DOHH2 (cell line): ENCODE data around the gene GFPT1.

ENCODE experiments used
- H3F3A ChIP-seq: fragments of 200-600 bp; sonication (generic), shearing (Covaris generic); 2 replicates; pipeline ENCODE4 v1.6.0; 2016; ENCODE audit warnings: antibody characterized with exemption, mild to moderate bottlenecking; ENCODE audit not compliant: control insufficient read depth, insufficient read depth
- H3K27ac ChIP-seq: fragments of 200-600 bp; sonication (generic); 2 replicates; pipeline ENCODE4 v1.5.1; 2014; ENCODE audit warnings: low read depth, mild to moderate bottlenecking, low read length, moderate library complexity
- H3K27me3 ChIP-seq: fragments of 200-600 bp; sonication (generic); 2 replicates; pipeline ENCODE4 v1.6.1; 2014; ENCODE audit warnings: mild to moderate bottlenecking, low read length, mixed read lengths; ENCODE audit not compliant: control insufficient read depth
- H3K36me3 ChIP-seq: fragments of 200-600 bp; sonication (generic); 2 replicates; pipeline ENCODE4 v1.6.1; 2014; ENCODE audit warnings: mild to moderate bottlenecking, low read length, moderate library complexity, mixed read lengths; ENCODE audit not compliant: control insufficient read depth
- H3K4me1 ChIP-seq: fragments of 200-600 bp; sonication (generic); 2 replicates; pipeline ENCODE4 v1.6.1; 2014; ENCODE audit warnings: mild to moderate bottlenecking, low read length, mixed read lengths; ENCODE audit not compliant: control insufficient read depth
- H3K4me2 ChIP-seq: fragments of 200-600 bp; sonication (generic); 2 replicates; pipeline ENCODE4 v1.6.0; 2014; ENCODE audit warnings: mild to moderate bottlenecking, low read length, moderate library complexity
- H3K4me3 ChIP-seq: fragments of 200-600 bp; sonication (generic); 2 replicates; pipeline ENCODE4 v1.5.1; 2014; ENCODE audit warnings: mild to moderate bottlenecking, low read length, mixed read lengths
- H3K79me2 ChIP-seq: fragments of 200-600 bp; sonication (generic); 2 replicates; pipeline ENCODE4 v1.6.1; 2014; ENCODE audit warnings: mild to moderate bottlenecking, low read length, mixed read lengths; ENCODE audit not compliant: control insufficient read depth
- H3K9me2 ChIP-seq: fragments of 200-600 bp; sonication (generic); replicated peaks from 2 replicates; pipeline ENCODE4 v1.6.1; 2014; ENCODE audit warnings: mild to moderate bottlenecking, low read length, mixed read lengths; ENCODE audit not compliant: control insufficient read depth
- H3K9me3 ChIP-seq: fragments of 200-600 bp; sonication (generic); 2 replicates; pipeline ENCODE4 v1.6.1; 2014; ENCODE audit warnings: antibody characterized with exemption, low read length, mixed read lengths; ENCODE audit not compliant: control insufficient read depth, insufficient read depth
- H4K20me1 ChIP-seq: fragments of 200-600 bp; sonication (generic); 2 replicates; pipeline ENCODE4 v1.6.0; 2014; ENCODE audit warnings: low read depth, mild to moderate bottlenecking, antibody characterized with exemption, low read length, moderate library complexity; ENCODE audit not compliant: control insufficient read depth, insufficient read depth
- EZH2phosphoT487 ChIP-seq: fragments of 200-600 bp; sonication (generic); IDR thresholded peaks from 2 replicates; pipeline ENCODE4 v1.6.1; 2017; ENCODE audit warnings: borderline replicate concordance, mild to moderate bottlenecking, antibody characterized with exemption, low read length, moderate library complexity, mixed read lengths
- TF ChIP-seq, protein P1 (sequence below): fragments of 200-600 bp; sonication (generic); IDR thresholded peaks from one replicate; pipeline ENCODE4 v1.5.1; 2014; ENCODE audit warnings: antibody characterized with exemption, mild to moderate bottlenecking, low read depth, low read length; ENCODE audit not compliant: poor library complexity, severe bottlenecking

Gene GFPT1

DNA sequence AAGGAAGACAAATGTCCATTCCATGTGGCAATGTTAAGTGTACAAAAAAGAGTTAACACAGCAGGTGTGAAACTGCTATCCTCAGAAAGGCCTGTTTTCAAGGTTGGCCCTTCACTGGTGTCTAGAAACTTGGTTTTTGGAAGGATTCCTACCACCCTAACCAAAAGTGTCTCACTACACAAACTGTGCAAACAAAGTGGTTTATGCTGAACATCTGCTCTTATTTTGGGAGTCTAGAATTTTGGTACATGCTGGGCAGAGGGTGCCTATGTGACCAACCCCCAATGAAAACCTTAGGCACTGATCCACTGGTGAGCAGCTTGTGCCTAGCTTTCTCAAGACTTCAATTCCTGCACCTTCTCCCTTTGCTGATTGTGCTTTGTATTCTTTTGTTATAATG is 14.3 kb downstream of the GFPT1 start:
- H3K4me2 ChIP-seq: no peak overlapping the region
- TF ChIP-seq EZH2phosphoT487: no peak
- TF ChIP-seq, protein P1, sequence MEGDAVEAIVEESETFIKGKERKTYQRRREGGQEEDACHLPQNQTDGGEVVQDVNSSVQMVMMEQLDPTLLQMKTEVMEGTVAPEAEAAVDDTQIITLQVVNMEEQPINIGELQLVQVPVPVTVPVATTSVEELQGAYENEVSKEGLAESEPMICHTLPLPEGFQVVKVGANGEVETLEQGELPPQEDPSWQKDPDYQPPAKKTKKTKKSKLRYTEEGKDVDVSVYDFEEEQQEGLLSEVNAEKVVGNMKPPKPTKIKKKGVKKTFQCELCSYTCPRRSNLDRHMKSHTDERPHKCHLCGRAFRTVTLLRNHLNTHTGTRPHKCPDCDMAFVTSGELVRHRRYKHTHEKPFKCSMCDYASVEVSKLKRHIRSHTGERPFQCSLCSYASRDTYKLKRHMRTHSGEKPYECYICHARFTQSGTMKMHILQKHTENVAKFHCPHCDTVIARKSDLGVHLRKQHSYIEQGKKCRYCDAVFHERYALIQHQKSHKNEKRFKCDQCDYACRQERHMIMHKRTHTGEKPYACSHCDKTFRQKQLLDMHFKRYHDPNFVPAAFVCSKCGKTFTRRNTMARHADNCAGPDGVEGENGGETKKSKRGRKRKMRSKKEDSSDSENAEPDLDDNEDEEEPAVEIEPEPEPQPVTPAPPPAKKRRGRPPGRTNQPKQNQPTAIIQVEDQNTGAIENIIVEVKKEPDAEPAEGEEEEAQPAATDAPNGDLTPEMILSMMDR: no peak
- H3K9me3 ChIP-seq: no peaks in the 10 kb centered on the region
- H3F3A ChIP-seq: peaks cover 8% of the 10 kb centered on the region; the same call in 1 of the 2 replicates
- no peaks in the 10 kb centered on the region for H3K4me1 ChIP-seq
- peaks cover 45% of the 10 kb centered on the region for H3K36me3 ChIP-seq
- no peak overlapping the region for H3K27ac ChIP-seq
- no peaks in the 10 kb centered on the region for H3K9me2 ChIP-seq
- peaks cover 5% of the 10 kb centered on the region; the same call in 1 of the 2 replicates for H4K20me1 ChIP-seq
- H3K27me3 ChIP-seq: no peaks in the 10 kb centered on the region
- peaks cover 28% of the 10 kb centered on the region for H3K79me2 ChIP-seq
- H3K4me3 ChIP-seq: no peak overlapping the region

DNA sequence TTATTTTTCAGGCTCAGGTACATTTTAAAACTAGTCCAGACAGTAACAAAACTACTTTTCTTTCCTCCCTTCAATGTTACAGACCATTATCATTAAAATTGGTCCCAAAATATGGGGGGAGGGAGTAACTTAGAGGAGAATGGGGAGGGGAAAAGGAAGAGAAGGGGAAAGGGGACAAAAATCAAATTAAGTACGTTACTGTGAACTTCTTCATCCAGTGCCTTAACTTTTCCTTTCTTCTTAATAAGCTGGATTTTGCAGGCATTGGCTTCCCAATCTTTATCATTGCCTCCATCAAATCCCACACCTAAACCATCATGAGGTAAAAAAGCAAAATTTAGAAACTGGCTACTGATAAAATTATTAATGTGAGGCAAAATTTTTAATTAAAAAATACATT is 17.2 kb downstream of the GFPT1 start:
- H3K27ac ChIP-seq: no peak overlapping the region
- H3F3A ChIP-seq: 0 out of 2 replicates have a peak, but pooled peaks cover 4% of the 10 kb centered on the region
- H3K27me3 ChIP-seq: no peaks in the 10 kb centered on the region
- peaks cover 7% of the 10 kb centered on the region for H3K79me2 ChIP-seq
- H3K9me2 ChIP-seq: no peaks in the 10 kb centered on the region
- TF ChIP-seq, protein P1: no peak
- no peak for TF ChIP-seq EZH2phosphoT487
- H3K4me3 ChIP-seq: no peak overlapping the region
- peaks cover 55% of the 10 kb centered on the region for H3K36me3 ChIP-seq
- no peak overlapping the region for H3K4me2 ChIP-seq
- no peaks in the 10 kb centered on the region; the same call in 1 of the 2 replicates for H4K20me1 ChIP-seq
- no peaks in the 10 kb centered on the region for H3K4me1 ChIP-seq
- H3K9me3 ChIP-seq: no peaks in the 10 kb centered on the region

- H3K27ac ChIP-seq: no peak overlapping the region
- no peak overlapping the region for H3K4me2 ChIP-seq
- H3K9me2 ChIP-seq: no peaks in the 10 kb centered on the region
- H3K9me3 ChIP-seq: no peaks in the 10 kb centered on the region
- no peak for TF ChIP-seq EZH2phosphoT487
- TF ChIP-seq, protein P1: no peak
- no peaks in the 10 kb centered on the region for H4K20me1 ChIP-seq
- no peaks in the 10 kb centered on the region for H3K79me2 ChIP-seq
- H3K27me3 ChIP-seq: no peaks in the 10 kb centered on the region
- no peak overlapping the region for H3K4me3 ChIP-seq
- H3K4me1 ChIP-seq: no peaks in the 10 kb centered on the region
- H3F3A ChIP-seq: 0 out of 2 replicates have a peak, but pooled peaks cover under 1% of the 10 kb centered on the region
- peaks cover 52% of the 10 kb centered on the region for H3K36me3 ChIP-seq
These were observed 18.4 kb downstream of the GFPT1 start for GRCh38 chr2:69368588-69368987.

DNA sequence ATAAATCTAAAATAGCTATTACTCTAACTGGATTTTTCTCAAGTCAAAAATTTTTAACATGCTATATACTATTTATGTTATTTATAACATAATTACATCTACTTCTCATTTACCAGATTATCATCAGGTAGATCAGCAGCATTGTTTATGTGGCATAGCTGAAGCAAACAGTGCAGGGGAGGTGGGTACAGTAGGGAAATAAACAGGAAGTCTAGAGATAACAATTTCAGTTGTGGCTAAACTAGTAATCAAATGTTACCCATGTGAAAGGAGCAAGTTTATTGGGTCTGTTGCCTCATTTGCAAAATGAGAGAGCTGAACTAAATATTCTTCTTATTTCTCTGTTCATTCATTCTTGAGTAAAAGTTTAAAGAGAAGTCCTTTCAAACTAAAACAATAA is 27.7 kb downstream of the GFPT1 start:
- no peak for TF ChIP-seq EZH2phosphoT487
- Histone ChIP-seq H3K27ac (no peak overlapping the region), H3K9me3 (no peaks in the 10 kb centered on the region), H3F3A (no peaks in the 10 kb centered on the region), H3K79me2 (no peaks in the 10 kb centered on the region), H3K4me3 (no peak overlapping the region), H4K20me1 (no peaks in the 10 kb centered on the region), H3K36me3 (peaks cover 58% of the 10 kb centered on the region), H3K27me3 (no peaks in the 10 kb centered on the region), H3K9me2 (no peaks in the 10 kb centered on the region), H3K4me1 (no peaks in the 10 kb centered on the region), H3K4me2 (no peak overlapping the region)
